AG04450 (cell line): ENCODE results near the gene PTGIS. TPM values are rescaled to one million over a fixed set of nuclear protein-coding genes. Genes with fewer than 3 reads are reported as not detected.
A peak's percentile ranks its signal among the peaks of the same experiment; 100 is the strongest.

Experiments
- CTCF ChIA-PET: fragments of 300-600, 350-600 bp; formaldehyde crosslinking; extraction: SDS; loops from one replicate; lab custom pipeline; 2022; ENCODE audit warnings: antibody characterized with exemption, inconsistent platforms; lab: Charles Lee
- POLR2A ChIA-PET: fragments of 350-600 bp; formaldehyde crosslinking; extraction: SDS; loops from one replicate; lab custom pipeline; 2021; ENCODE audit warnings: antibody characterized with exemption, inconsistent platforms; lab: Yijun Ruan, JAX
- DNase-seq: peaks from one replicate; pipeline ENCODE4 v3.0.0-alpha.2; 2011; ENCODE audit warnings: low read depth, low spot score
- H3K27ac ChIP-seq: one replicate; pipeline ENCODE4 v1.5.1; 2012; ENCODE audit warnings: low read depth, low read length, control low read depth
- H3K27me3 ChIP-seq: one replicate; pipeline ENCODE4 v1.6.0; 2012; ENCODE audit warnings: low read length; ENCODE audit not compliant: control insufficient read depth, insufficient read depth
- H3K4me3 ChIP-seq: 2 replicates; pipeline ENCODE4 v1.5.1; 2011; ENCODE audit warnings: mild to moderate bottlenecking, low read depth, low read length, control low read depth
- H3K9me3 ChIP-seq: 2 replicates; pipeline ENCODE4 v1.5.1; 2012; ENCODE audit warnings: low read length; ENCODE audit not compliant: control insufficient read depth, insufficient read depth
- CTCF ChIP-seq: IDR thresholded peaks from 2 replicates; pipeline ENCODE4 v1.5.1; 2011; ENCODE audit warnings: low read depth, low read length, control low read depth, inconsistent platforms
- polyA plus RNA-seq: library from polyadenylated mRNA; depleted of rRNA; stranded (reverse); fragments of >200 nt; gene quantifications from 2 replicates; pipeline ENCODE4 v1.2.3, GENCODE V29; 2011

The PTGIS gene
- polyA plus RNA-seq, 1 experiment, result 8.1 TPM

- no peak for DNase-seq
- ChIA-PET CTCF (interaction anchor here (2.9 kb wide), 1 partner anchor 54 kb away, joined by 10 read pairs; no protein-coding TSS in a partner anchor), POLR2A (no interaction called here)
- Histone ChIP-seq H3K4me3 (no peak overlapping the region), H3K9me3 (peaks cover 3% of the 10 kb centered on the region; the same call in 1 of the 2 replicates), H3K27ac (no peak overlapping the region), H3K27me3 (no peaks in the 10 kb centered on the region)
- TF ChIP-seq CTCF, result no peak
Observed at GRCh38 chr20:49595346-49595745, 27.4 kb upstream of the PTGIS start.

GRCh38 chr20:49594931-49595315 lies 27.0 kb upstream of the PTGIS start:
- no peak for DNase-seq
- no peak for TF ChIP-seq CTCF
- POLR2A ChIA-PET, result no interaction called here
- Histone ChIP-seq H3K9me3 (peaks cover 3% of the 10 kb centered on the region; the same call in 1 of the 2 replicates), H3K4me3 (no peak overlapping the region), H3K27me3 (no peaks in the 10 kb centered on the region), H3K27ac (peak overlapping the region; percentile 92)
- CTCF ChIA-PET, result interaction anchor here (2.9 kb wide), 1 partner anchor 53 kb away, joined by 10 read pairs; no protein-coding TSS in a partner anchor

- Histone ChIP-seq H3K9me3 (peaks cover 3% of the 10 kb centered on the region; the same call in 1 of the 2 replicates), H3K27me3 (peaks cover 2% of the 10 kb centered on the region), H3K27ac (peak overlapping the region; percentile 92), H3K4me3 (no peak overlapping the region)
- CTCF ChIA-PET, result interaction anchor here (2.9 kb wide), 1 partner anchor 53 kb away, joined by 10 read pairs; no protein-coding TSS in a partner anchor
- POLR2A ChIA-PET, result no interaction called here
- no peak for TF ChIP-seq CTCF
- DNase-seq, result peak; percentile 69
Observed at GRCh38 chr20:49594143-49594930, 26.4 kb upstream of the PTGIS start.

- CTCF ChIA-PET, result interaction anchor here (2.9 kb wide), 1 partner anchor 52 kb away, joined by 10 read pairs; no protein-coding TSS in a partner anchor
- no peak overlapping the region for H3K4me3 ChIP-seq
- no peak for TF ChIP-seq CTCF
- DNase-seq, result no peak
- H3K9me3 ChIP-seq, result peaks cover 3% of the 10 kb centered on the region; the same call in 1 of the 2 replicates
- peak overlapping the region; percentile 92 for H3K27ac ChIP-seq
- peaks cover 2% of the 10 kb centered on the region for H3K27me3 ChIP-seq
- POLR2A ChIA-PET, result no interaction called here
Observed at GRCh38 chr20:49593466-49594142, 25.7 kb upstream of the PTGIS start.

- CTCF ChIA-PET, result no interaction called here
- POLR2A ChIA-PET, result no interaction called here
Observed at GRCh38 chr20:49592120-49592519, 24.2 kb upstream of the PTGIS start.

More at GRCh38 chr20:49592120-49592519, 24.2 kb upstream of the PTGIS start:
- TF ChIP-seq CTCF, result no peak
- no peak for DNase-seq
- H3K27ac ChIP-seq, result no peak overlapping the region
- peaks cover 2% of the 10 kb centered on the region for H3K27me3 ChIP-seq
- no peaks in the 10 kb centered on the region; the same call in 1 of the 2 replicates for H3K9me3 ChIP-seq
- H3K4me3 ChIP-seq, result no peak overlapping the region
